Astrocyte (in vitro differentiated cells and primary cell): ENCODE data around the gene EIF2AK2. TPM values are rescaled to one million over a fixed set of nuclear protein-coding genes. Genes with fewer than 3 reads are reported as not detected.

Experiments
- DNase-seq: peaks from one replicate; pipeline ENCODE4 v3.0.0-alpha.2; 2010; ENCODE audit warnings: low read depth
- FAIRE-seq: peaks from 2 replicates; lab custom pipeline; 2011; peaks lifted over from hg19 to GRCh38; lab: Jason Lieb, UNC
- H2AFZ ChIP-seq: 2 replicates; pipeline ENCODE4 v1.6.0; 2012; ENCODE audit warnings: low read depth, low read length, inconsistent platforms
- H3K27ac ChIP-seq: 2 replicates; pipeline ENCODE4 v1.5.1; 2011; ENCODE audit warnings: low read depth, low read length, inconsistent platforms
- H3K27me3 ChIP-seq: 2 replicates; pipeline ENCODE4 v1.6.0; 2011; ENCODE audit warnings: low read length, inconsistent platforms; ENCODE audit not compliant: insufficient read depth
- H3K36me3 ChIP-seq: 2 replicates; pipeline ENCODE4 v1.5.1; 2011; ENCODE audit warnings: low read length, inconsistent platforms; ENCODE audit not compliant: insufficient read depth
- H3K4me1 ChIP-seq: 2 replicates; pipeline ENCODE4 v1.5.1; 2011; ENCODE audit warnings: low read length, inconsistent platforms; ENCODE audit not compliant: insufficient read depth
- H3K4me2 ChIP-seq: 2 replicates; pipeline ENCODE4 v1.6.0; 2012; ENCODE audit warnings: low read length, inconsistent platforms
- H3K4me3 ChIP-seq: 2 replicates; pipeline ENCODE4 v1.5.1; 2011; ENCODE audit warnings: low read depth, mild to moderate bottlenecking, low read length, inconsistent platforms; ENCODE audit not compliant: insufficient read depth
- H3K79me2 ChIP-seq: 2 replicates; pipeline ENCODE4 v1.6.0; 2012; ENCODE audit warnings: mild to moderate bottlenecking, low read length, inconsistent platforms; ENCODE audit not compliant: insufficient read depth
- H3K9ac ChIP-seq: 2 replicates; pipeline ENCODE4 v1.6.0; 2012; ENCODE audit warnings: mild to moderate bottlenecking, low read length, inconsistent platforms
- H3K9me3 ChIP-seq: 2 replicates; pipeline ENCODE4 v1.5.1; 2012; ENCODE audit warnings: low read depth, mild to moderate bottlenecking, low read length, inconsistent platforms; ENCODE audit not compliant: insufficient read depth
- H4K20me1 ChIP-seq: 2 replicates; pipeline ENCODE4 v1.6.0; 2012; ENCODE audit warnings: low read length, inconsistent platforms; ENCODE audit not compliant: insufficient read depth
- H3K27ac Mint-ChIP-seq: one replicate; pipeline ENCODE4 v1.8.0; 2021; ENCODE audit warnings: mild to moderate bottlenecking, mixed read lengths; ENCODE audit not compliant: unreplicated experiment
- H3K27me3 Mint-ChIP-seq: one replicate; pipeline ENCODE4 v1.8.0; 2021; ENCODE audit warnings: low read depth, mixed read lengths; ENCODE audit not compliant: unreplicated experiment
- H3K36me3 Mint-ChIP-seq: one replicate; pipeline ENCODE4 v1.8.0; 2021; ENCODE audit warnings: low read depth, mixed read lengths; ENCODE audit not compliant: unreplicated experiment
- H3K4me1 Mint-ChIP-seq: one replicate; pipeline ENCODE4 v1.8.0; 2021; ENCODE audit warnings: low read depth, mixed read lengths; ENCODE audit not compliant: unreplicated experiment
- H3K4me3 Mint-ChIP-seq: one replicate; pipeline ENCODE4 v1.8.0; 2021; ENCODE audit warnings: mild to moderate bottlenecking, moderate library complexity, mixed read lengths; ENCODE audit not compliant: unreplicated experiment
- H3K9me3 Mint-ChIP-seq: one replicate; pipeline ENCODE4 v1.8.0; 2021; ENCODE audit warnings: mild to moderate bottlenecking, mixed read lengths; ENCODE audit not compliant: unreplicated experiment
- EZH2 ChIP-seq: IDR thresholded peaks from 2 replicates; pipeline ENCODE4 v1.6.1; 2012; ENCODE audit warnings: mild to moderate bottlenecking, low read length, inconsistent platforms; ENCODE audit not compliant: insufficient read depth
- total RNA-seq: library from RNA; stranded (reverse); gene quantifications from 2 replicates; pipeline ENCODE4 v1.2.1, GENCODE V29; 2021
- TF ChIP-seq, protein P1 (sequence below): IDR thresholded peaks from 2 replicates; pipeline ENCODE4 v1.5.1; 2011; ENCODE audit warnings: low read depth, mild to moderate bottlenecking, inconsistent platforms, low read length, moderate library complexity; ENCODE audit not compliant: insufficient read depth

Gene EIF2AK2
- total RNA-seq, 1 donor from 2014 or later: 147 TPM

DNA sequence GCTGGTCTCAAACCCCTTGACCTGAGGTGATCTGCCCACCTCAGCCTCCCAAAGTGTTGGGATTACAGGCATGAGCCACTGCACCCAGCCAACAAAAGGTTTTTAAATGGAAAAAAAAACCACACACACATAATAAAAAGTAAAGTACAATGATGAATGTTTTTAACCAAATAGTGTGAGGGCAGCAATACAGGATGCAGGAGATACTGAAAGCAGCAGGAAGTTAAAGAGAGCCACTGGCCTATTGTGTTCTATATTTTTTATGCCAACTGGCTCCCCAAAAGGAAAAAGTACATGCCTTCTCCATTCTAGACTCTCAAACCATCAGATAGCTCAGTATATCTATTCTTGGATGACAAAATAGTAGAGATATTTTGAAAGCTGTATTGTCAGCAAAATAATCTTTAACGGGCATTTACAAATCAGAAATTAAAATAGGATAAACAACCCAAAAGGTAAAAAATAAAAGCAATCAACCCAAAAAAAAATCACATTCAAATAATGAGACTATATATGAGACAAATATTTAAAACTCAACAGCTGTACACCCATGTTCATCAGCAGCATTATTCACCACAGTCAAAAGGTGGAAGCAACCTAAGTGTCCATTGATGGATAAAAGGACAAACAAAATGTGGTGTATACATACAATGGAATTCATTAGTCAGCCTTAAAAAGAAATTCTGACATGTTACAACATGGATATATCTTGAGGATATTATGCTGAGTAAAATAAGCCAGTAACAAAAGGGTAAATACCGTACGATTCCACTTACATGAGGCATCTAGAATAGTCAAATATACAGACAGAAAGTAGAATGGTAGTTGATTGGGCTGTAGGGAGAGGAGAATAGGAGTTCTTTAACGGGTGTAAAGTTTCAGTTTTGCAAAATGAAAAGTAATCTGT is 46.2 kb downstream of the EIF2AK2 start:
- no peak overlapping the region for H3K4me2 ChIP-seq
- no peaks in the 10 kb centered on the region for H3K9me3 Mint-ChIP-seq
- H3K4me1 ChIP-seq: no peaks in the 10 kb centered on the region
- no peaks in the 10 kb centered on the region for H3K27me3 ChIP-seq
- peaks cover 17% of the 10 kb centered on the region for H3K4me1 Mint-ChIP-seq
- H3K27ac Mint-ChIP-seq: no peak overlapping the region
- H3K27ac ChIP-seq: no peak overlapping the region
- H4K20me1 ChIP-seq: no peaks in the 10 kb centered on the region
- H3K79me2 ChIP-seq: no peaks in the 10 kb centered on the region
- TF ChIP-seq, protein P1, sequence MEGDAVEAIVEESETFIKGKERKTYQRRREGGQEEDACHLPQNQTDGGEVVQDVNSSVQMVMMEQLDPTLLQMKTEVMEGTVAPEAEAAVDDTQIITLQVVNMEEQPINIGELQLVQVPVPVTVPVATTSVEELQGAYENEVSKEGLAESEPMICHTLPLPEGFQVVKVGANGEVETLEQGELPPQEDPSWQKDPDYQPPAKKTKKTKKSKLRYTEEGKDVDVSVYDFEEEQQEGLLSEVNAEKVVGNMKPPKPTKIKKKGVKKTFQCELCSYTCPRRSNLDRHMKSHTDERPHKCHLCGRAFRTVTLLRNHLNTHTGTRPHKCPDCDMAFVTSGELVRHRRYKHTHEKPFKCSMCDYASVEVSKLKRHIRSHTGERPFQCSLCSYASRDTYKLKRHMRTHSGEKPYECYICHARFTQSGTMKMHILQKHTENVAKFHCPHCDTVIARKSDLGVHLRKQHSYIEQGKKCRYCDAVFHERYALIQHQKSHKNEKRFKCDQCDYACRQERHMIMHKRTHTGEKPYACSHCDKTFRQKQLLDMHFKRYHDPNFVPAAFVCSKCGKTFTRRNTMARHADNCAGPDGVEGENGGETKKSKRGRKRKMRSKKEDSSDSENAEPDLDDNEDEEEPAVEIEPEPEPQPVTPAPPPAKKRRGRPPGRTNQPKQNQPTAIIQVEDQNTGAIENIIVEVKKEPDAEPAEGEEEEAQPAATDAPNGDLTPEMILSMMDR: no peak
- no peak for TF ChIP-seq EZH2
- no peak overlapping the region for H3K9ac ChIP-seq
- no peak overlapping the region for H3K4me3 ChIP-seq
- FAIRE-seq: no peak
- no peaks in the 10 kb centered on the region for H3K9me3 ChIP-seq
- H3K36me3 ChIP-seq: peaks cover 22% of the 10 kb centered on the region
- no peak overlapping the region for H3K4me3 Mint-ChIP-seq
- DNase-seq: no peak
- no peaks in the 10 kb centered on the region for H3K27me3 Mint-ChIP-seq
- H3K36me3 Mint-ChIP-seq: peaks cover 29% of the 10 kb centered on the region
- H2AFZ ChIP-seq: no peak overlapping the region

DNA sequence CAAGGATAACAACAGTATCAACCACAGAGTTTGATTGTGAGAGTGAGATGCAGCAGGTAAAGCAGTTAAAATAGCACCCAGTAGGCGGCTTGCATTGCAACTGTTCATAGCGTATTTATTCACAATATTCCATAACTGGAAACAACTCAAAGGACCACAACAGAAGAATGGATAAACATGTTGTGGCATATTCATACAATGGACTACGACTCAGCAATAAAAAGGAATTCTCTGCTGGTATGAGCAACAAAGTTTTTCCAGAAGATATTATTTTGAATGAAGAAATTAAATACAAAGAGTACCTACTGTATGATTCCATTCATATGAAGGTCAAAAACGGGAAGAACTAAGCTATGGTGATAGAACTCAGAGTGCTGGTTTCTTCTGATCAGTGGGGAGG is 47.3 kb downstream of the EIF2AK2 start:
- H3K9me3 Mint-ChIP-seq: no peaks in the 10 kb centered on the region
- DNase-seq (no peak), FAIRE-seq (no peak)
- H3K4me3 ChIP-seq: no peak overlapping the region
- H2AFZ ChIP-seq: no peak overlapping the region
- H3K4me1 Mint-ChIP-seq: peaks cover 20% of the 10 kb centered on the region
- no peaks in the 10 kb centered on the region for H3K27me3 Mint-ChIP-seq
- no peak overlapping the region for H3K4me2 ChIP-seq
- no peaks in the 10 kb centered on the region for H4K20me1 ChIP-seq
- TF ChIP-seq, protein P1: no peak
- no peaks in the 10 kb centered on the region for H3K4me1 ChIP-seq
- no peak overlapping the region for H3K9ac ChIP-seq
- no peaks in the 10 kb centered on the region for H3K79me2 ChIP-seq
- no peaks in the 10 kb centered on the region for H3K27me3 ChIP-seq
- no peaks in the 10 kb centered on the region for H3K9me3 ChIP-seq
- peak overlapping the region; percentile 15 for H3K27ac Mint-ChIP-seq
- no peak overlapping the region for H3K4me3 Mint-ChIP-seq
- H3K36me3 ChIP-seq: peaks cover 22% of the 10 kb centered on the region
- H3K36me3 Mint-ChIP-seq: peaks cover 35% of the 10 kb centered on the region
- no peak overlapping the region for H3K27ac ChIP-seq

DNA sequence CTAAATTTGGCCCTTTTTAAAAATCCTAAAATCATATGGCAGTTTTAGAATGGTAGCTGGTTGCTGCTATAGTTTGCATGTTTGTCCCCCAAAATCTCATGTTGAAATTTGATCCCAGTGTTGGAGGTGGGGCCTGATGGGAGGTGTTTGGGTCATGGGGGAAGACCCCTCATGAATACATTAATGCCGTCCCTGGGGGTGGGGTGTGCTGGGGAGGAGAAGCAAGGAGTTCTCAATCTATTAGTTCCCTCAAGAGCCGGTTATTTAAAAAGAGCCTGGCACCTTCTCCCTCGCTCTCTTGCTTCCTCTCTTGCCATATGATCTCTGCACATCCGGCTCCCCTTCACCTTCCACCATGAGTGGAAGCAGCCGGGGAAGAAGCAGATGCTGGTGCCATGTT is 51.6 kb downstream of the EIF2AK2 start:
- FAIRE-seq (no peak), DNase-seq (no peak)
- H3K27ac ChIP-seq: no peak overlapping the region
- H4K20me1 ChIP-seq: no peaks in the 10 kb centered on the region
- H3K36me3 ChIP-seq: peaks cover 23% of the 10 kb centered on the region
- H3K4me2 ChIP-seq: no peak overlapping the region
- no peak overlapping the region for H3K4me3 ChIP-seq
- H3K79me2 ChIP-seq: no peaks in the 10 kb centered on the region
- H3K27me3 ChIP-seq: no peaks in the 10 kb centered on the region
- H3K4me1 ChIP-seq: no peaks in the 10 kb centered on the region
- peaks cover 33% of the 10 kb centered on the region for H3K36me3 Mint-ChIP-seq
- no peak overlapping the region for H2AFZ ChIP-seq
- TF ChIP-seq EZH2: no peak
- H3K9me3 ChIP-seq: no peaks in the 10 kb centered on the region
- H3K9ac ChIP-seq: no peak overlapping the region
- peaks cover 21% of the 10 kb centered on the region for H3K4me1 Mint-ChIP-seq
- no peak overlapping the region for H3K4me3 Mint-ChIP-seq
- no peaks in the 10 kb centered on the region for H3K9me3 Mint-ChIP-seq
- H3K27ac Mint-ChIP-seq: no peak overlapping the region
- H3K27me3 Mint-ChIP-seq: no peaks in the 10 kb centered on the region
